CD14-positive monocyte (primary cell): Measurements from ENCODE around the gene NRSN1. TPM values are rescaled to one million over a fixed set of nuclear protein-coding genes. Genes with fewer than 3 reads are reported as not detected.

Source experiments
- DNase-seq, 3 donors: peaks; one replicate each; pipeline ENCODE4 v3.0.0-alpha.2; 2011 to 2022
- H2AFZ ChIP-seq: 2 replicates; pipeline ENCODE4 v1.6.0; 2012; ENCODE audit warnings: mild to moderate bottlenecking, low read depth, low read length, inconsistent platforms; ENCODE audit not compliant: insufficient read depth, poor library complexity, severe bottlenecking
- H3K27ac ChIP-seq, 2 donors: 1 replicate in 1 of 2; 2 replicates in 1 of 2; pipeline ENCODE4 v1.5.1; 2012 to 2013; ENCODE audit warnings: low read length in 2 of 2, control low read depth in 1 of 2, inconsistent platforms in 1 of 2, low read depth in 1 of 2, mild to moderate bottlenecking in 1 of 2
- H3K27me3 ChIP-seq, 2 donors: one replicate each; pipeline versions ENCODE4 v1.6.0 to v1.6.1; 2011 to 2013; ENCODE audit warnings: low read length in 2 of 2; ENCODE audit not compliant: control insufficient read depth in 2 of 2, insufficient read depth in 2 of 2
- H3K36me3 ChIP-seq, 2 donors: replicated peaks in 1 of 2; 1 replicate in 1 of 2; 2 replicates in 1 of 2; pipeline versions ENCODE4 v1.5.1 to v1.6.1; 2012 to 2013; ENCODE audit warnings: low read length in 2 of 2, control low read depth in 1 of 2, inconsistent platforms in 1 of 2, mild to moderate bottlenecking in 1 of 2; ENCODE audit not compliant: insufficient read depth in 2 of 2, control insufficient read depth in 1 of 2
- H3K4me1 ChIP-seq, 2 donors: 1 replicate in 1 of 2; 2 replicates in 1 of 2; pipeline versions ENCODE4 v1.5.1 to v1.6.1; 2012 to 2013; ENCODE audit warnings: low read length in 2 of 2, control low read depth in 1 of 2, inconsistent platforms in 1 of 2, mild to moderate bottlenecking in 1 of 2, moderate library complexity in 1 of 2; ENCODE audit not compliant: insufficient read depth in 2 of 2, control insufficient read depth in 1 of 2
- H3K4me2 ChIP-seq: replicated peaks from 2 replicates; pipeline ENCODE3; 2012; ENCODE audit warnings: low read length, moderate library complexity, mild to moderate bottlenecking; ENCODE audit not compliant: poor library complexity, severe bottlenecking; ENCODE audit errors: extremely low read depth
- H3K4me3 ChIP-seq, 3 experiments: fragments of 200-600 bp in 1 of 3; sonication (generic) in 1 of 3; replicated peaks in 1 of 3; 1 replicate in 2 of 3; 2 replicates in 1 of 3; pipeline ENCODE4 v1.5.1; 2011 to 2013; ENCODE audit warnings: low read length in 3 of 3, mild to moderate bottlenecking in 3 of 3, control low read depth in 2 of 3, low read depth in 2 of 3, inconsistent platforms in 1 of 3, moderate library complexity in 1 of 3
- H3K79me2 ChIP-seq: 2 replicates; pipeline ENCODE4 v1.6.0; 2012; ENCODE audit warnings: mild to moderate bottlenecking, control low read depth, inconsistent platforms, low read length, moderate library complexity; ENCODE audit not compliant: insufficient read depth
- H3K9ac ChIP-seq: 2 replicates; pipeline ENCODE4 v1.6.0; 2017; ENCODE audit warnings: low read length, mild to moderate bottlenecking; ENCODE audit not compliant: insufficient read depth, poor library complexity, severe bottlenecking
- H3K9me3 ChIP-seq, 2 donors: replicated peaks in 1 of 2; 1 replicate in 1 of 2; 2 replicates in 1 of 2; pipeline versions ENCODE4 v1.5.1 to v1.6.1; 2012 to 2013; ENCODE audit warnings: low read length in 2 of 2, control low read depth in 1 of 2; ENCODE audit not compliant: control insufficient read depth in 1 of 2, insufficient read depth in 1 of 2
- H4K20me1 ChIP-seq: 2 replicates; pipeline ENCODE4 v1.6.0; 2012; ENCODE audit warnings: mild to moderate bottlenecking, low read length, control low read depth, moderate library complexity; ENCODE audit not compliant: insufficient read depth
- H3K27ac Mint-ChIP-seq, 7 donors: one replicate each; pipeline ENCODE4 v1.8.0; 2020; ENCODE audit warnings: mild to moderate bottlenecking in 7 of 7, mixed read lengths in 7 of 7, moderate library complexity in 6 of 7, inconsistent platforms in 2 of 7
- H3K27me3 Mint-ChIP-seq, 3 donors: one replicate each; pipeline ENCODE4 v1.8.0; 2021 to 2022; ENCODE audit warnings: low read depth in 3 of 3, mild to moderate bottlenecking in 3 of 3, mixed read lengths in 3 of 3, moderate library complexity in 3 of 3, inconsistent platforms in 1 of 3
- H3K36me3 Mint-ChIP-seq, 2 donors: one replicate each; pipeline ENCODE4 v1.8.0; 2020; ENCODE audit warnings: mixed read lengths in 2 of 2, inconsistent platforms in 1 of 2, mild to moderate bottlenecking in 1 of 2
- H3K4me1 Mint-ChIP-seq: one replicate; pipeline ENCODE4 v1.8.0; 2020; ENCODE audit warnings: mild to moderate bottlenecking, mixed read lengths
- H3K4me3 Mint-ChIP-seq, 2 donors: one replicate each; pipeline ENCODE4 v1.8.0; 2020; ENCODE audit warnings: mild to moderate bottlenecking in 2 of 2, mixed read lengths in 2 of 2, moderate library complexity in 1 of 2
- H3K9me3 Mint-ChIP-seq, 7 donors: one replicate each; pipeline ENCODE4 v1.8.0; 2020 to 2022; ENCODE audit warnings: mixed read lengths in 7 of 7, mild to moderate bottlenecking in 6 of 7, moderate library complexity in 6 of 7, inconsistent platforms in 2 of 7
- WGBS: methylation state at CpG from one replicate; pipeline ENCODE4 v1.1.5; 2013; ENCODE audit warnings: missing lambda C conversion rate; ENCODE audit not compliant: insufficient coverage; 5-methylcytosine and 5-hydroxymethylcytosine counted together
- intact Hi-C, 2 donors: fragments of 100-400 bp; cut with micrococcal nuclease; formaldehyde crosslinking; loops; one replicate each; pipeline versions ENCODE4 v1.15.0 to v1.15.1; 2023
- polyA plus RNA-seq, 3 donors: library from polyadenylated mRNA; depleted of rRNA in 1 of 3; unstranded in 2 of 3; stranded (reverse) in 1 of 3; fragments of 300-500 nt in 2 of 3; fragments of >200 nt in 1 of 3; fragmentation: Illumina TruSeq in 2 of 3; gene quantifications; 1 replicate in 2 of 3; 2 replicates in 1 of 3; pipeline ENCODE4 v1.2.3, GENCODE V29; 2012 to 2021
- TF ChIP-seq, protein P1 (sequence below): fragments of 200-600 bp; IDR thresholded peaks from one replicate; pipeline ENCODE4 v1.8.0; 2022; ENCODE audit warnings: antibody characterized with exemption, mild to moderate bottlenecking

NRSN1 gene
- polyA plus RNA-seq, 3 donors, result not detected

DNA sequence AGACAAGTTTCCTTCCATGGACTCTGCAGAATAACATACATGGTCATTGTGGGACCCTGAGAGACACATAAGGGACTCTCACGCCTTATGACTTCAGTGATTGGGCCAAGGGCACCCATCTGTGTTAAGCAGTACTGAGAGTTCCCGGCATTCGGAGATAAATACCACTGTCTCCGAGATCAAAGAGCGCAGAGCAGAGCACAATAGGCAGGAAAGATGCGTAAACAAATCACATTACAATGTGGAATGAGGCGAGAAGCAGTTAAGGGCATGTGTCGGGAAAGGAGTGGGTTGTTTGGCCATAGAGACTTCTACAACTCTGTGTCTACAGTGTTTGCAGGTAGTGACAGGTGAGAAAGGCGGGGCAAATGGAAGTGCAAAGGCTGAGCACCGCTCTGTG lies 57.6 kb downstream of the NRSN1 start:
- H3K4me1 Mint-ChIP-seq, result no peaks in the 10 kb centered on the region
- Histone ChIP-seq H3K4me3 (no peak overlapping the region), H3K27ac (no peak overlapping the region), H4K20me1 (no peaks in the 10 kb centered on the region), H3K4me2 (no peak overlapping the region), H2AFZ (no peak overlapping the region), H3K4me1 (no peaks in the 10 kb centered on the region), H3K9me3 (peaks cover 0 to 4% of the 10 kb centered on the region in 2 donors), H3K9ac (no peak overlapping the region), H3K27me3 (no peaks in the 10 kb centered on the region), H3K79me2 (no peaks in the 10 kb centered on the region), H3K36me3 (no peaks in the 10 kb centered on the region)
- H3K4me3 Mint-ChIP-seq, result no peak overlapping the region
- TF ChIP-seq, protein P1, sequence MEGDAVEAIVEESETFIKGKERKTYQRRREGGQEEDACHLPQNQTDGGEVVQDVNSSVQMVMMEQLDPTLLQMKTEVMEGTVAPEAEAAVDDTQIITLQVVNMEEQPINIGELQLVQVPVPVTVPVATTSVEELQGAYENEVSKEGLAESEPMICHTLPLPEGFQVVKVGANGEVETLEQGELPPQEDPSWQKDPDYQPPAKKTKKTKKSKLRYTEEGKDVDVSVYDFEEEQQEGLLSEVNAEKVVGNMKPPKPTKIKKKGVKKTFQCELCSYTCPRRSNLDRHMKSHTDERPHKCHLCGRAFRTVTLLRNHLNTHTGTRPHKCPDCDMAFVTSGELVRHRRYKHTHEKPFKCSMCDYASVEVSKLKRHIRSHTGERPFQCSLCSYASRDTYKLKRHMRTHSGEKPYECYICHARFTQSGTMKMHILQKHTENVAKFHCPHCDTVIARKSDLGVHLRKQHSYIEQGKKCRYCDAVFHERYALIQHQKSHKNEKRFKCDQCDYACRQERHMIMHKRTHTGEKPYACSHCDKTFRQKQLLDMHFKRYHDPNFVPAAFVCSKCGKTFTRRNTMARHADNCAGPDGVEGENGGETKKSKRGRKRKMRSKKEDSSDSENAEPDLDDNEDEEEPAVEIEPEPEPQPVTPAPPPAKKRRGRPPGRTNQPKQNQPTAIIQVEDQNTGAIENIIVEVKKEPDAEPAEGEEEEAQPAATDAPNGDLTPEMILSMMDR, result no peak
- 98% methylated on average over 8 of the region's 10 CpGs for whole genome bisulfite sequencing
- no peak for DNase-seq
- no peaks in the 10 kb centered on the region for H3K27me3 Mint-ChIP-seq
- intact Hi-C loops, result no loop called here
- peaks cover 0 to 18% (median 7%) of the 10 kb centered on the region in 7 donors for H3K9me3 Mint-ChIP-seq
- H3K27ac Mint-ChIP-seq, result no peak overlapping the region
- no peaks in the 10 kb centered on the region for H3K36me3 Mint-ChIP-seq

DNA sequence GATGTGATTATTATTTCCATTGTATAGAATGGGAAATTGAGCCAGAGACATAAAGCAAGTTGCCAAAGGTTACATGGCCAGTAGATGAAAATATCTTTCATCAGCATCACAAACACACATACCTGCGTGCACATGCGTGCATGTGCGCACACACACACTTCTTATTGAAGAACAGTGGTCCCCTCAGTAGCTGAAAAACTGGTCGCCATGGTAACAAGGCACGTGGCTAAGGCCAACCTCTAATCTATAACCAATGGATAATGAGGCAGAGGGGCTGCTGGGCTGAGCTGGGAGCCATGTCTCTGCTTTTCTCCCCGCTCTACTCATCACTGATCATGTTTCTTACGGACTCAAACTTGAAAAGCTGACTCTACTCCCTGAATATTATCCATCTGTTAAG lies 60.3 kb downstream of the NRSN1 start:
- Histone ChIP-seq H3K9me3 (peaks cover 0 to 4% of the 10 kb centered on the region in 2 donors), H2AFZ (no peak overlapping the region), H3K4me3 (no peak overlapping the region), H3K4me2 (no peak overlapping the region), H3K27me3 (no peaks in the 10 kb centered on the region), H3K9ac (no peak overlapping the region), H3K79me2 (no peaks in the 10 kb centered on the region), H4K20me1 (no peaks in the 10 kb centered on the region), H3K4me1 (no peaks in the 10 kb centered on the region), H3K36me3 (no peaks in the 10 kb centered on the region), H3K27ac (no peak overlapping the region)
- no peaks in the 10 kb centered on the region for H3K27me3 Mint-ChIP-seq
- 93% methylated on average over 3 of the region's 7 CpGs for WGBS
- no peaks in the 10 kb centered on the region for H3K4me1 Mint-ChIP-seq
- TF ChIP-seq, protein P1, result no peak
- no peaks in the 10 kb centered on the region for H3K36me3 Mint-ChIP-seq
- peaks cover 0 to 10% (median 3%) of the 10 kb centered on the region in 7 donors for H3K9me3 Mint-ChIP-seq
- no peak for DNase-seq
- no peak overlapping the region for H3K4me3 Mint-ChIP-seq
- intact Hi-C loops, result no loop called here
- no peak overlapping the region for H3K27ac Mint-ChIP-seq
